HG02610 (cell line): Measurements from ENCODE around the gene TCP11L2.
"Not testable (repeated sequence)": the region's sequence is repeated elsewhere in the genome, so short reads cannot be mapped to it uniquely, and the experiment has no call there.

ENCODE experiments used
- ATAC-seq: cut with Tn5 transposase; IDR thresholded peaks from one replicate; pipeline ENCODE4 v1.9.1; 2021; ENCODE audit warnings: mild to moderate bottlenecking, moderate library complexity; ENCODE audit not compliant: unreplicated experiment

Gene TCP11L2

DNA sequence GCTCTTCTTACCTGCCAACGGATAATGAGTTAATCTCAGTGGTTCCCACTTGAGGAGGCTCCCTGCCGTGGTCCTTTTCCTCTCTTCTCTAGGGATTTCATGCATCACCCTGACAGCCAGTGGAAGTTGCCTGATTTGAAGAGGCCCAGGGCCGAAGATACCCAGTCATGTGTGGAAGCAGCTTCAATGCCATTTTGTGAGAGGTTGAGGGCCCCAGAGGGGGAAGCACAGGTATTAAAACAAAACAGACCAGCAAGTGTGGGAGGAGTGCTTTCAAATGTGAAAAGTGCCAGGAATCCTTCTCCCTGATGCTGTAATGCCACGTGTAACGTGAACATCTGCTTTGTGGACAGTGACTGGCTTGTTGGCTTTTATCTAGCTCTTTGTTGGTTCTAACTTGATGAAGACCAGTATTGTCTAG lies 1.5 kb downstream of the TCP11L2 start:
- no peak for ATAC-seq

DNA sequence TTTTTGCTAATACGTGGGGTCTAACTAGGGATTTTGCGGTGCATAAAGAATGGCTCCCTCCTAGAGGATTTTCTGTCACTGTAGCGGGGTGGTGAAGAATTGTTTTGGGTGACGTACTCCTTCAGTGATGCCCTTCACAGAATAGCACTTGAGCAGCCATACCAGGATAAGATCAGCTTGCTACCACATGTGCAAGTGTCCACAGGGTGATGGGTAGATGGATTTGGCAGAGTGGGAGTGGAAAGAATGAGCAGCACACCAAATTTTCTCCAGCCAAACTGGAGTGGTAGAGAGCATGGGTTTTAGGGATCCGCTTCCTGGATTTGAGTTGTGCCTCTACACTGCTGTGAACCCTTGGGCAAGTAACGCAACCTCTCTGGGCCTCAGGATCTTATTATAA lies 2.3 kb downstream of the TCP11L2 start:
- no peak for ATAC-seq

DNA sequence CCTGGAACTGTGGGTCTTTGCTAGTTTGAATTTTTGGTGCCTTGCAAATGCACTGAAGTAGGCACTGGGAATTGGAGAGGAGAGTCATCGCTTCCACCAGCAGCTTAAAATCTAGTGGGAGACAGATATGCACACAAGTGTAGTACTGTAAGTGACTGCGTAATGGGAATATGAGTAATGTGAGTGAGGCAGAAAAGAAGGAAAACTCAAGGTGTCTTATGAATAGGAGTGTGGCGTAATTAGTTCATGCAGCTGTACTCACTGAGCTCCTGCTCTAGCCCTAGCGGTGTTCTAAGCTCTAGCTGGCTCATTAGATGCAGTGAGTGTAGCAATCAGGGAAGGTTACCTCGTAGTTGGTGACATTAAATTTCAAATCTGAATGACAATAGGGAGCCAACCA lies 2.8 kb downstream of the TCP11L2 start:
- no peak for ATAC-seq

DNA sequence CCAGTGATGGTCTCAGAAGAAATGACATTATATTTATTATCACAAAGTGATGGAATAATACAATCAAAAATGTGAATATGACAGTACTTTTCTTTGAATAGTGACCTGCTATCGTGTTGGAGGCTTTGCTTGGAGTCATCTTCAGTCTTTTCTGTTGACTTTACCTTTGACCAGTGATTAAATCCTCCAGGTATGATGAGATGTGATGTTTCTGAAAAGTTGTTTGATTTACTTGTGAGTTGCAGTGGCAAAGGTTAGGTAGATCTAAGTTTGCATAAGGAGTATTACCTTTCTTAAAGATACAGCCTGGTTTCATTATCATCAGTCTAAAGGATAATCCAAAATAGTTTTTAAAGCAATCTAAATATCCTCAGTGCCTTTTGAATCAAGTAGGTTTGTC lies 4.6 kb downstream of the TCP11L2 start:
- no peak for ATAC-seq

DNA sequence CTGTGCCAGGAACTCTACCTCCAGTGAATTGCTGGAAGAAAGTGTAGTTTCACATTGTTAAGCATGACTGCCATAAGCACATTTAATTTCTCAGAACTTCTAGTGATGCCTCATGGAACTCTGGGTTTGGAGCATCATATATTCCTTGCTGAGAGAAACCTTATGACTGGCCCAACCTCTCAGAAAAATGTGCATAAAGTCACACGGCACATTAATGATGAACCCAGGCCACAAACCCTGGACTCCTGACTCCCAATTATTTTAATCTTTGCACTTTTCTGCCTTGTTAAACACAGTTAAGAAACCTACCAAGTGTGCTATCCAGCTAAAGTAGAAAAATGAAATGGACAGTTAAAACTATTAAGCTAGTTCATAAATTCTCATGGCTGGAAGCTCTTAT lies 5.6 kb downstream of the TCP11L2 start:
- ATAC-seq: no peak

DNA sequence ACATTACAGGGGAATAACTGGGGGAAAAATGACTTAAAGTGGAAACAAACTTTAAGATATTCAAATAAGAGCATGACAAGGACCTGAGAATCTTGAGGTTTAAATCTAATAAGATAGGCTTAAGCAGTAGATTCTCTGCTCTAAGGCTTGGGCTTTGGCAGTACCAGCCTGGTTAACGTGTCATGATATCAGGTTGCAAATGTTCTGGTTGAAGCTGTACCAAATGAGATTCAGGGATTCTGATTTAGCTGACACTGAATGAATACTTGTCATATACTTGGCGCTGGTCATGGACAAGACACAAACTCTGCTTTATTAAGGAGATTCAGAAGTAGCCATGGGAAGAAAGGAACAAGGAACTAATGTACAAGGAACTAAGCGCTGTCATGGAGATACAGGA lies 6.1 kb downstream of the TCP11L2 start:
- ATAC-seq: no peak

DNA sequence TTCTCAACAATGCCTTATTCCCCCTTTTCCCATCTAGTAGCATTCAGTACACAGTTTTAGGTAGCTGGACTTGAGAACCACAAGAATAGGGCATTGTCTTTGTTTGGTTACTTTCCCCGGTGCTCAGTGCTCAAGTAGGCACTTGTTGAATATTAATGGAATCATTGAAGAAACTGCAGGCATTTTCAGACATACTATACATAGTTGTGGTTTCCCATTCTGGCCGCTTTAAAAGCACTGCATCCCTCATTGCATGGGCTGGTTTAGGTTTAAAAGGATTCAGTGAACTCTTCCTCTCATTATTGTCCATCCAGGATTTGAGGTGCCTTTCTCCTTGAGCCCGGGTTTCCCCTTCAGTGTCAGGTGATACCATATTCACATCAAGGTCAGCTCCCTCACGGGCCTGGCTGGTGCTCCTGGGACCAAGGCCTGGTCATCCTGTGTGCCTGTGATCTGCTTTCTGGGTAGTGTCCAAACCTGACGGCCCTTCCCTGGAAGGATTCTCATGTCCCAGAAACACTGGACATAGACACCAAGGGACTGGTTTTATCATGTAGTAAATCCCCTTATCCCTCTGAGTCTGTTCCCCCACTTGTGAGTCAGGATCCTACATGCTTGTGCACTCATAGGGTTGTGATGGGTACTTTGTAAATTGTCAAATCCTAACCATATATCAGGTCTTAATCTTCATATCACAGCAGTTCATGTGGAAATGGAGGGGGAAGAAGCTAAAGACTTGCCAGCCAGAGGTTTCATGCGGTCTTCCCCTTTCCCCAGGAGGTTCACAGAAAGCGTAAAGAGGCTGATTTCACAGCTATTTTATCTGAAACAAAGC lies 7.4 kb downstream of the TCP11L2 start:
- no peak for ATAC-seq

DNA sequence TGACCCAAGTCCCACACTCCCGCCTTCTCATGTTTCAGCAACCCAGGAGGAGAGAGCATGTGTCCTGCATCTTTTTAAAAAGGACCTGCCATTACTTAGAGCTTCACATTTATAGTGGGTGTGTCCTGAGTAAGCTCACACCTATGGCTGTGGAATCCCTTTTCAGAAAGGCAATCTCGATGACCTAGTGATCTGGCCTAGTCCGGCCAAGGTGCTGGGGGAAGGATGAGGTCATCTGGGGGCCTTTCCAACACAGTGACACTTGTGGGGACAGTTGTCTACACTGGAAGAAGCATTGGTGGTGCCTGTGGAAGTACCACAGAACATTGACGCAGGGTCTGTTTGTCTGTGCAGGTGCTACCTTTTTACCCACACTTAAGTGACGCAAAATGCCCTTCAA lies 8.2 kb downstream of the TCP11L2 start:
- no peak for ATAC-seq

DNA sequence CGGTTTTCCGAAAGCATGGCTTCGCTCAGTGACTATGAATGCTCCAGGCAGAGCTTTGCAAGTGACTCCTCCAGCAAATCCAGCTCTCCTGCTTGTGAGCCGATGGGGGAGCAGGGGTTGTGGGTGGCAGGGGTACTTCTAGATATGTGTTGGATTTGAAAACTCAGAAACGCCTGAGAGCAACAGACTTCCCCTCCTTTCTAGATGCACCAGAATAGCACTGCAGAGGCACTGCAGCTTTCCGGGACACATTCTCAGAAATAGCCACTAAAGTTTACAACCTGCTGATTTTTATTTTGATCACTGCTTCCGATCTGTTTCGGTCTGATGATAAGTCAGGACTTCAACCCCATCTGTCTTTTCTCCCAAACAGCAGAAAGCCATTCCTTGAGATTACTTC lies 8.6 kb downstream of the TCP11L2 start:
- ATAC-seq: no peak

DNA sequence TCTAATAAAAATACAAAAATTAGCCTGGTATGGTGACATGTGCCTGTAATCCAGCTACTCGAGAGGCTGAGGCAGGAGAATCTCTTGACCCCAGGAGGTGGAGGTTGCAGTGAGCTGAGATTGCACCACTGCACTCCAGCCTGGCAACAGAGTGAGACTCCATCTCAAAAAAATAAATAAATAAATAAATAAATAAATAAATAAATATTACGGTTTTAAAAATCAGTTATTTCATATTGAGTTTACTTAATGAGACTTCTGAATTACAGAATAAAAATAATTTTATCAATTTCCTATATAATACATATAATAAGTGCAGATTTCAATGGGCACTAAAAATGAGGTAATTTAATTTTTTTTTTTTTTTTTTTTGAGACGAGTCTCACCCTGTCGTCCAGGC lies 10.9 kb downstream of the TCP11L2 start:
- not testable (repeated sequence) for ATAC-seq

DNA sequence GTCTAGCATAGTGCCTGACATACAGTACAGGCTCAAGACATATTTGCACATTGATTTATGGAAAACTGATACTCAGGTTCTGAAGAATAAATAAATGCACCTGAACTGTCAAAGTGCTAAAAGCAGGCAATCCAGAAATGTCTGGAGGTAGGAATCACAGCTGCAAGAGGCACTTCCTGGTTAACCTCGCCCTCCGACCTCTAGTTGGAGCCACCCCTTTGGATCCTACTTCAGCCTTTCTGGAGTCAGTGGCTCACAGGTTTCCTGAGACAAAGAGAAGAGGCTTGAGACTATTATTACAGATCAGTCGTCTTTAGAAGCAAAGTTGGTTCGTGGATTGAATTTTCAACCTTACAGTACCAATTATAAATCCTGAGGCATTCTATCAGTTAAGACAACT lies 13.0 kb downstream of the TCP11L2 start:
- no peak for ATAC-seq

DNA sequence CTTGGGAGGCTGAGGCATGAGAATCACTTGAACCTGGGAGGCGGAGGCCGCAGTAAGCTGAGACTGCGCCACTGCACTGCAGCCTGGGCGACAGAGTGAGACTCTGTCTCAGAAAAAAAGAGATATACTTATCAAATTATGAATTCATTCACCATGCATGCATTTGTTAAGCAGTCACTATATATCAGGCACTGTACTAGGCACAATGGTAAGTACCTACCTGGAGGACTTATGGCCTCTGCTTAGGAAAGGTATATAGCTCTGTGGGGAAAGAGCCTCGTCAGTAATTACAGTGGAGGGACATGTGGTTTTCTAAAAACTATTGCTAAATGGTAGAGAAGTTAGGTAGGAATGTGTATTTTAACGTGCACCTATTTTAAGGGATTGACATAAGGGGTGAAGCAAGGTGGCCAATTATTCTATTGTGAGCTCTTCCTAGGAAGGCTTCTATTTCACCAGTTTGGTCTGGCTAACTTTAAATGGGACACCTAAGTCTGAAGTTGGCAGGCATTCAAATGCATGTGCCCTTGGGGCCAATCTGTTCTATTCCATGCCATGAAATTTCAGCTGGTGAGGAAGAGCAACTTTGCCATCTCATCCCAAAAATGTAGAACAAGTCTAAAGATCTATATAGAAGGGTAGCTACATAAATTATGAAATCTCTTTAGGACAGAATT lies 15.0 kb downstream of the TCP11L2 start:
- ATAC-seq: no peak

DNA sequence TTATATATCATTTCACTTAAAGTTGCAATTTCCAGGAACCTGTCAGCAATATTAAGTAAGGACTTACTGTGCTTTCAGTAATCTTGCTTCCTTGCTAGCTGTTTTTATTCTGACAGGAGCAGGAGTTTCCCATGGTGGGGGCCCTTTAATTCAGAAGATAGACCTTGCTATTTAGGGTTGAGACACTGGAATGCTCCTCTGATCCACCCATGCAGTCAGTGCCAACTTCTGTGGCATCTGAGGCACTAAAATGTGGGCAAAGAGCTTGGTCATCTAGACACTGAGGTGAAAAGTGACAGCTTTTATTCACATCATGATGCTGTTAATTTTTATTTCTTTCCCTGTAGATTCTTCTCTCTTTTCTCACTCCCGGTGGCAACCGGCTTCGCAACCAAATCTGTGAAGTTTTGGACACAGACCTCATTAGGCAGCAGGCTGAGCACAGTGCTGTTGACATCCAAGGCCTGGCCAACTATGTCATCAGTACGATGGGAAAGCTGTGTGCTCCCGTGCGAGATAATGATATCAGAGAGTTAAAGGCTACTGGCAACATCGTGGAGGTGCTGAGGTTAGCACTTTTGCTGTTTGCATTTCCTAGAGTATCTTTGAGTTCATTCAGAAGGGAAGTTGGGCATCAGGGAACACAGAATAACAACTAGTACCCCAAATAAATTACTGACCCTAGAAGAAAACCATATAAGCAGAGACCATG lies 18.8 kb downstream of the TCP11L2 start:
- no peak for ATAC-seq

DNA sequence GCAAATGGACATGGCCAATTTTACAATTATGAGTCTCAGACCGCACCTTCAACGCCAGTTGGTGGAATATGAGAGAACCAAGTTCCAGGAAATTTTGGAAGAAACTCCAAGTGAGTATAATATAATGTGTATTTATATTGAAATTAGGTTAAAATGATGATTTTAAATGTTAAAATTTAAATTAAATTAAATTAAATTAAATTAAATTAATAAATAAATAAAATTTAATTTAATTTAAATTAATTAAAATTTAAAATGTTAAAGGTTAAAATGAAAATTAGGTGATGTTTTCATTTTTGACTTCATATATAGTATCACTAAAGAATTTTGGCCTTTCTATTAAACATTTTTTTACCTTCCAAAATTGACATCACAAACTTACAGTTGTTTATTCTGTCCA lies 21.0 kb downstream of the TCP11L2 start:
- no peak for ATAC-seq

DNA sequence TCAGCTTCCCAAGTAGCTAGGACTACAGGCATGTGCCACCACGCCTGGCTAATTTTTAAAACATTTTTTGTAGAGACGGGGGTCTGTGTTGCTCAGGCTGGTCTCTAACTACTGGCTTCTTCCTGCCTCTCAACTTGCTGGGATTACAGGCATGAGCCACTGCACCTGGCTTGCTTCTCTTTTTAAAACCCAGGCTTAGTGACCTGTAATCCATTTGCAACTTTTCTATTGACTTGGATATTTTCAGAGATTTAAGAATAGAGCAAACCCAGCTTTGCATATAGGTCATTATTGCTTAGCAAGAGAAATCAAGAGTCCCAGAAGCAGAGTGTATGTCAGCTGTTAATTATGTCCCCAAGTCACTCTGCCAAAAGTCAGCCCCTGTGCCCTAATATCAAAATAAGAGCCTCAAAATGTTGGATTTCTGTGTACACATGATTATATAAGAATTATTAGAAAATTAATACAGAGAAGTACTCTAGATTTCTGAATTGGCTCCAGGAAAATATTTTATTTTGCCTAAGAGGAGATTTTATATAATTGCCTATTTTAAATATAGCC lies 24.9 kb downstream of the TCP11L2 start:
- ATAC-seq: no peak

DNA sequence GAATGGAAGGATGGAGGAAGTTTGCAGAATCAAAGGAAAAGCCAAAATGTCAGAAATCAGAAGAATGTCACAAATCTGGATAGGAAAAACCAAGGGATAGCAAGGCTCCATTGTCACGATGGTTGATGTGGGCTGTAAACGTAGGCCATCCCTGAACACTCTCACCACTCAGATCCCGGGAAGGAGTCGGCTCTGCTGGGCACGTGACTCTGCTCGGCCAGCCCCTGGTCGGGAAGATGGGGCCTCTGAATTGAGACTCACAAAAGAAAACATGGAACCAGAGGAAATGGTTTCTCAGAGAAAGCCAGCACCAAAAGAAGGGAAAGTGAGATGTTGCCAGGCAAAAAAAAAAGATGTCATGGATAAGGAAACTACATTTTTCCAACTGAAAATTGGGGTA lies 26.2 kb downstream of the TCP11L2 start:
- ATAC-seq: no peak

DNA sequence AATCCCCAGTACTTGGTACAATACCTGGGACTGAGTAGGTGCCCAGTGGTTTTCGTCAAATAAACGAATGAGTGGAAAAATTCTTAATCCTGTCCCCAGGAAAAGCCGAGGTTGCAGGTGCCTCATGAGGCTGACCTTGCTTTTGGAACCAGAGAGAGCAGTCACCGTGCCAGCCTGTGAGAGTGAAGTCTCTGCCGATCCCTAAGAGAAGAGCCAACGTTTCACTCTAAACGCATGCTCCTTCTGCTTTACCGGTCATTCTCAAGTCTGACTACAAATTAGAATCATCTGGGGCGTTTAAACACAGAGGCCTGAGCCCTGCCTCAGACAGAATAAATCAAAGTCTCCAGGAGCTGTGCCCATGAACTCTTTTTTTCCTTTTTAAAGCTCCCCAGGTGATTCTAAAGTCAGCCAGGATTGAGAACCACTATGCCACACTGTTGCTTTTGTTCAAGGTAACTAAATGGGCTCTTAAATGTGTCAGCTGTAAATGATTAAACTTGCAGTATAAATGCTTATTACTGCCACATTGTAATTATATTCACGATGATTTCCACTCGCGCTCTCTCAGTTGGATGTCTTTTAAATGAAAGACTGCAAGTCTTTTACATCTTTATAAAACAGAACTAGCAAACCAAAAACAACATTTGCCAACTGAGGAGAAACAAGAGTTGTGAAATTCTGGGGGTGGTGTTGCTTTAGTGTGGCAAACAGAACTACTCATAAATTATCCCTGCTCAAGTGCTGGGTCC lies 26.9 kb downstream of the TCP11L2 start:
- no peak for ATAC-seq

DNA sequence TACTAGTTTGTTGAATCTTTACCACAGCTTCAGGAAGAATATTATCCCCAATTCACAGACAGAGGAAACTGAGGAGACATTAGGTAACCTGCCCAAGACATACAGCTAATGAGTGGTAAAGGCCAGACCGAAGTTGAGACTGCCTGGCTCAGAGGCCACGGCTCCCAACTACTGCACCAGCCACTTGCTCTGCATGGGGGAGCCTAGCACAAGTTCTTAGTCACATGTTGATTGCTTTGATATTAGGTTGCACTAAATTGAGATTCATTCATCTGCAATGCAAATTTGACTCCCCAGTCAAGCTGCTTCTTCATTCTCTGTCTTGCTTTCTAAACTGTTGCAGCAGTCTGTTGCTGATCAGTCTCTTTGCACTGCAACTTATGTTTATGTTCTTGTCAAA lies 29.1 kb downstream of the TCP11L2 start:
- ATAC-seq: no peak

DNA sequence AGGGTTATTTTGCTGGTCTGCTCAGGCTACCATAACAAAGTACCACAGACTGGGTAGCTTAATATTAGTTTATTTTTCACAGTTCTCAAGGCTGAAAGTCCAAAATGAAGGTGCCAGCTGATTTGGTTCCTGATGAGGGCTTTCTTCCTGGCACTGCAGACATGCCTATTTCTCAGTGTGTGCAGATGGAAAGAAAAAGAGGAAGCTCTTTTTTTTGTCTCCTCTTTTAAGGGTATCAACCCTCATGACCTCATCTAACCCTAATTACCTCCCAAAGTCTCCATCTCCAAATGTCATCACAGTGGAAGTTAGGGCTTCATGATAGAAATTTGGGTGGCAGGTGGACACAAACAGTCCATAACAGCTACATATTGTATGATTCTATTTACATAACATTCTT lies 30.0 kb downstream of the TCP11L2 start:
- ATAC-seq: no peak

DNA sequence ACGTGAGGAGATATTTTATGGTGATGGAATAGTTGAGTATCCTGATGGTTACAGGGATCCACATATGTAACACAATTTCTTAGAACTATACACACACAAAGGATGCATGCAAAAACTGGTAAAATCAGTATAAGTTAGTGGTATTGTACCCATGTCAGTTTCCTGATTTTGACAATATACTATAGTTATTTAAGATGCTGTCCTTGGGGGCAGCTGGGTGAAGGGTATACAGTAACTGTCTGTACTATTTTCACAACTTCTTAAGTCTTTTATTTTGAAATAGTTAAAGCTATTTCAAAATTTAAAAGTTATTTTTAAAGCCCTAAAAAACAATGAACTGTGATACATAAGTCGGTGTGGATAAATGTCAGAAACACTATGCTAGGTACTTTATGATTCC lies 30.5 kb downstream of the TCP11L2 start:
- no peak for ATAC-seq

DNA sequence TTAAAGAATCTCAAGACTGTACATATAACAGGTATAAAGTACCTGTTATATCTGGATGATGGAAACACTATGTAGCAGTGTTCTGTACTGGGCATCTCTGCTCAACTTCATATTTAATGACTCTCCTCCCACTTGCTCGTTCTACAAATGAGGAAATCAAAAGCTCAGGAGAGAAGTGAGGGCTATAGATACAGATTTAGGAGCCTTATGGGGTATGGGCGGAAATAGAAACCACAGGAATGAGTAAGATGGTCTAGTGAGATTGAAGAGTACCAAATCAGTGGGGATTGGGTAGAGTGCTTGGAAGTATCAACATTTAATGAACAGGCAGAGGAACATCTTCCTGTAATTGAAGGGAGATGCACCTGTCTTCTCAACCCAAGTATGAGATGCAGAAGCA lies 31.2 kb downstream of the TCP11L2 start:
- no peak for ATAC-seq
